Activated CD4-positive, alpha-beta memory T cell treated with anti-CD3 and anti-CD28 coated beads for 36 hours (primary cell): ENCODE results near the gene SH2D4B. TPM values are rescaled to one million over a fixed set of nuclear protein-coding genes. Genes with fewer than 3 reads are reported as not detected.

ENCODE experiments used
- CTCF ChIA-PET: fragments of 350-600 bp; sonication (Branson Sonifier 250); formaldehyde crosslinking; loops from one replicate; lab custom pipeline; 2021; ENCODE audit warnings: antibody characterized with exemption, inconsistent platforms; lab: Charles Lee
- POLR2A ChIA-PET: fragments of 350-600 bp; sonication (Branson Sonifier 250); formaldehyde crosslinking; loops from one replicate; lab custom pipeline; 2021; ENCODE audit warnings: antibody characterized with exemption; lab: Charles Lee
- DNase-seq: peaks from one replicate; pipeline ENCODE4 v3.0.0-alpha.2; 2020
- H3K27ac Mint-ChIP-seq: one replicate; pipeline ENCODE4 v1.8.0; 2021; ENCODE audit warnings: mixed read lengths
- H3K27me3 Mint-ChIP-seq: one replicate; pipeline ENCODE4 v1.8.0; 2021; ENCODE audit warnings: mixed read lengths
- H3K36me3 Mint-ChIP-seq: one replicate; pipeline ENCODE4 v1.8.0; 2021; ENCODE audit warnings: mixed read lengths
- H3K4me1 Mint-ChIP-seq: one replicate; pipeline ENCODE4 v1.8.0; 2021; ENCODE audit warnings: low read depth, mixed read lengths
- H3K4me3 Mint-ChIP-seq: one replicate; pipeline ENCODE4 v1.8.0; 2021; ENCODE audit warnings: mild to moderate bottlenecking, mixed read lengths
- H3K9me3 Mint-ChIP-seq: one replicate; pipeline ENCODE4 v1.8.0; 2021; ENCODE audit warnings: mixed read lengths
- intact Hi-C: fragments of 100-400 bp; cut with micrococcal nuclease; formaldehyde crosslinking; loops from one replicate; pipeline ENCODE4 v1.15.1; 2023
- total RNA-seq, 2 experiments: library from RNA; stranded (reverse); gene quantifications; one replicate each; pipeline ENCODE4 v1.2.3, GENCODE V29; 2021

Gene SH2D4B
- total RNA-seq, 2 experiments from 2014 or later: 0.12 TPM; not detected in 1

DNA sequence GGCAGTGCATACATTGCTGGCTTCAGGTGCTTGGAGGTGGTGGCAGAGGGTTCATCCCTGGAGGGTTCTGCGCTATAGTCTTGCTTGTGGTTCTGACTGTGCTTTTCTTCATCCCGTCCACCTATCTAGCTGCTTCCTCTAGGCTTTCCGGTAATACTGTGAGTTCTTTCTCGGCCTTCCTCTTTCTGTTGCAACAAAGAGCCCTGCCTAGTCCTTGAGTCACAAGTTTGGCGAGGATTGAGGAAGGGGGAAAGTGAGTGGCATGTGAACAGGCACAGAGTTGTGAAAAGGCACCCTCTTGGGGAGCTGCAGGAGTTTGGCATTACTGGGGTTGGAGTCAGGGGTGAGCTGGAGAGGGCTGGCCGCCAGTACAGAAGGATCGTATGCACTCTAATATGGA lies 123.0 kb downstream of the SH2D4B start:
- no peak overlapping the region for H3K4me3 Mint-ChIP-seq
- intact Hi-C loops: loop anchor here (5.0 kb wide), 1 partner anchor 123 kb away; the partner anchor contains the start of gene SH2D4B
- POLR2A ChIA-PET: no interaction called here
- H3K27ac Mint-ChIP-seq: no peak overlapping the region
- H3K27me3 Mint-ChIP-seq: peaks cover 15% of the 10 kb centered on the region
- no peak for DNase-seq
- no peaks in the 10 kb centered on the region for H3K36me3 Mint-ChIP-seq
- CTCF ChIA-PET: interaction anchor here (0.7 to 3.7 kb wide), 7 partner anchors 10 to 216 kb away, joined by 3 to 21 read pairs (median 3); no protein-coding TSS in a partner anchor
- H3K9me3 Mint-ChIP-seq: no peaks in the 10 kb centered on the region
- peaks cover 4% of the 10 kb centered on the region for H3K4me1 Mint-ChIP-seq

DNA sequence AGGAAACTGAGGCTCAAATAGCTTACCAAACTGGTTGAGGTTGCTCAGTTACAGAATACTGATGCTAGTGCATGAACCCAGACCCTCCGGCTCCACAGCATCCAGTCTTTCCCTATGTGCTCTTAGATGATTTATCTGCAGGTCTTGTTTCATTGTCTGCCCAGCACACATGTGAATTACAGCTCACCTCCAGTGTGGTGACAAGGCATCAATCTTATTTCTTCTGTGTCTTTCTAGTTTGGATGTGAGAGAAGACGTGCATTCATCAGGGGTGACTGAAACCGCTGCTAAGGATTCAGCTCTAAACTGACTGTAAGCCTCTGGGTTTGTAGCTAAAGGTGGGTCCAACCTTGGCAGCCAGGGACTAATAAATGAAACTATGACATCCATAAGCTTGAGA lies 123.8 kb downstream of the SH2D4B start:
- ChIA-PET POLR2A (no interaction called here), CTCF (interaction anchor here (1.2 to 5.0 kb wide), 8 partner anchors 9 to 65 kb away, joined by 3 to 39 read pairs (median 6); no protein-coding TSS in a partner anchor)
- DNase-seq: no peak
- Mint-ChIP-seq H3K4me3 (no peak overlapping the region), H3K9me3 (no peaks in the 10 kb centered on the region), H3K27ac (no peak overlapping the region), H3K27me3 (peaks cover 15% of the 10 kb centered on the region), H3K4me1 (peaks cover 4% of the 10 kb centered on the region), H3K36me3 (no peaks in the 10 kb centered on the region)
- intact Hi-C loops: loop anchor here (5.0 kb wide), 1 partner anchor 124 kb away; the partner anchor contains the start of gene SH2D4B

GRCh38 chr10:80662429-80663261 lies 124.9 kb downstream of the SH2D4B start:
- intact Hi-C loops: loop anchor here (1.0 to 5.0 kb wide), 2 partner anchors 125 to 218 kb away; partner anchors contain the start of gene SH2D4B
- Mint-ChIP-seq H3K4me1 (peaks cover 4% of the 10 kb centered on the region), H3K4me3 (peak overlapping the region; percentile 41), H3K27me3 (peaks cover 15% of the 10 kb centered on the region), H3K9me3 (no peaks in the 10 kb centered on the region), H3K36me3 (no peaks in the 10 kb centered on the region), H3K27ac (no peak overlapping the region)
- CTCF ChIA-PET: interaction anchor here (0.6 to 5.0 kb wide), 33 partner anchors 9 to 517 kb away, joined by 3 to 39 read pairs (median 4); no protein-coding TSS in a partner anchor
- POLR2A ChIA-PET: no interaction called here
- peak; percentile 80 for DNase-seq

DNA sequence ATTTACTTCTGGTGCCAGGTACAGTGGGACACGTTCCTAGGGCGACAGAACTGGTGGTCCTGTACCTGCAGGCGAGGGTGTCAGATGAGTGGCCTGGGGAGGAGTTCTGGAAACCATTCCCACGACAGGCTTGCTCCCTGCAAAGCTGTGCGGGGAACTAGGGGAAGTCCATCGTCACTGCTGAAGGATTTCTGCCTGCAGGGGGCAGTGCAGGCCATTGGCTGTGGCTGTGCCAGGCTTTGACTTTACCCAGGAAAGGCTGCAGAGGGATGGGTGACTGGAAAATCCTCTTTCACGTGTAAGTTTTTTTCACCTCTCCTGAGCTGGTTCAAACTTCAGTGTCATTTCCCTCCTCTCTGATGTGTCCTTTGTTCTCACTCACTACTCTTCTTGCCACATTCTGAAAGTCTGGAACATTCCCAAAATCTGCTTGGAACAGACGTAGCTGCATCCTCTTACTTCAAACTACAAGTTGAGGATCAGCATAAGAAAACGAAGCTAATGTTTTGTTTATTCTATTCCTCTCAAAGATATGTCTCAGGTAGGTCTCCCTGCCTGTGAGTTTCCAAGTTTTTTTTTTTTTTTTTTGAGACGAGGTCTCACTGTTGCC lies 126.5 kb downstream of the SH2D4B start:
- peaks cover 15% of the 10 kb centered on the region for H3K27me3 Mint-ChIP-seq
- H3K36me3 Mint-ChIP-seq: no peaks in the 10 kb centered on the region
- POLR2A ChIA-PET: no interaction called here
- H3K9me3 Mint-ChIP-seq: no peaks in the 10 kb centered on the region
- intact Hi-C loops: loop anchor here (1.0 to 5.0 kb wide), 2 partner anchors 127 to 260 kb away; partner anchors contain the start of gene SH2D4B
- CTCF ChIA-PET: interaction anchor here (0.9 to 5.0 kb wide), 15 partner anchors 8 to 355 kb away, joined by 3 to 39 read pairs (median 4); no protein-coding TSS in a partner anchor
- H3K27ac Mint-ChIP-seq: no peak overlapping the region
- peak; percentile 69 for DNase-seq
- H3K4me1 Mint-ChIP-seq: peaks cover 4% of the 10 kb centered on the region
- no peak overlapping the region for H3K4me3 Mint-ChIP-seq

DNA sequence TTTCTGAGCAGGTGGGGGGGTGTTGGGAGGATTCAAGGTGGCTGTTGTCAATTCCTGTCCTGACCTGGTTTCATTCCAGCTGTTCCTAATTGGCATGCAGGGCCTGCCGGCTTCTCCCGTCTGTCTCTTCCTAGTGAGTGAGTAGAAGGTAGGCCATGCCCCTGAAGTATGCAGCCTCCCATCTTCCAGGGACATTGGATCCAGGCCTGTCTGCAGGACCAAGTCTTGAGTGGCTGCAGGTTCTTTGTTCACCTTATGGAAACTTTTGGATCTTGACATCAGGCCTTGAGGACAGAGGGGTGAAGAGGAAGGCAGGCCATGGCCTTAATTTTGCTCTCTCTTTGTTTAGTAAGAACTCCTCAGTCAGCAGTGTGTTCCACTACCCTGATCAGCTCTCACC lies 131.8 kb downstream of the SH2D4B start:
- no peaks in the 10 kb centered on the region for H3K36me3 Mint-ChIP-seq
- CTCF ChIA-PET: interaction anchor here (0.6 to 1.7 kb wide), 3 partner anchors 8 to 91 kb away, joined by 3 to 6 read pairs (median 4); no protein-coding TSS in a partner anchor
- H3K4me1 Mint-ChIP-seq: no peaks in the 10 kb centered on the region
- no peaks in the 10 kb centered on the region for H3K27me3 Mint-ChIP-seq
- H3K4me3 Mint-ChIP-seq: no peak overlapping the region
- H3K27ac Mint-ChIP-seq: no peak overlapping the region
- no peaks in the 10 kb centered on the region for H3K9me3 Mint-ChIP-seq
- intact Hi-C loops: no loop called here
- DNase-seq: no peak
- POLR2A ChIA-PET: no interaction called here

DNA sequence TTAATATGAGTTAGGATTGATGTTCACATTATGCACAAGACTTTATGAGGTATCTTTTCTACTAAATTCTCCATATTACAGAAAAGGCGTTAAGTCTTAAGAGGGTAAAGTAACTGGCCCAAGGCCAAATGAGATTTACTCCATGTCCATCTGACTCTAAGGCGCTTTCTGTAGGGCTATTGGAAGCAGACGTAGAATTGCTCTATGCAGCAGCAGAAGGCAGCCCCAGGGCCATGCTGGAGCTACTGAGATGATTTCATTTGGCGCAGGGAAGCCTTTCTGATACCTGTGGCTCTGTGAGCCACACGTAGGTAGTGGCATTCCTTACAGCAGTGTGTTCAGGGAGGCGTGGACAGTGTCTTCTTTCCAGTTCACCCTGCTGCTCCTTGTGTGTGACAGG lies 133.1 kb downstream of the SH2D4B start:
- H3K4me3 Mint-ChIP-seq: no peak overlapping the region
- intact Hi-C loops: no loop called here
- no peaks in the 10 kb centered on the region for H3K4me1 Mint-ChIP-seq
- no peak overlapping the region for H3K27ac Mint-ChIP-seq
- H3K36me3 Mint-ChIP-seq: no peaks in the 10 kb centered on the region
- ChIA-PET CTCF (interaction anchor here (1.4 to 1.7 kb wide), 3 partner anchors 8 to 29 kb away, joined by 4 to 10 read pairs (median 6); no protein-coding TSS in a partner anchor), POLR2A (no interaction called here)
- H3K27me3 Mint-ChIP-seq: no peaks in the 10 kb centered on the region
- H3K9me3 Mint-ChIP-seq: no peaks in the 10 kb centered on the region
- DNase-seq: no peak

DNA sequence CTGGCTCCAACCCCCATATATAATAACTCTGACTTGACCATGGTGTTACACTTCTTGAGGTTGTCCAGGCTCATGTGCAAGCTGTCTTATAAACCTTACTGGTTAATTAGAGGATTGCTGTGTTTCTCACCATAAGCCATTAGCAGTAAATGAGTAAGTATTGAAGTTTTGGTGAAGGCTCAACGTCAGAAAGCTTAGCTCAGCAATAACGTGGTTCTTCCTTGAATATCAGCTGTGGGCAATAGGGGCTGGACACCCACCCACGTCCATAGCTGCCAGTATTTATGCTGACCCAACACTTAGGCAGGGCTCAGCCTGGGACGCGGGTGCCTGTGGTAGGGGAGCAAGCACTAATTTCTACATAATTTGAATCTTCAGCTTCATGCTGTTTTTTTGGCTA lies 134.1 kb downstream of the SH2D4B start:
- H3K27me3 Mint-ChIP-seq: no peaks in the 10 kb centered on the region
- no peak for DNase-seq
- H3K27ac Mint-ChIP-seq: no peak overlapping the region
- intact Hi-C loops: no loop called here
- POLR2A ChIA-PET: no interaction called here
- no peaks in the 10 kb centered on the region for H3K36me3 Mint-ChIP-seq
- H3K9me3 Mint-ChIP-seq: no peaks in the 10 kb centered on the region
- CTCF ChIA-PET: interaction anchor here (0.7 to 1.6 kb wide), 4 partner anchors 8 to 227 kb away, joined by 3 to 10 read pairs (median 4); no protein-coding TSS in a partner anchor
- H3K4me1 Mint-ChIP-seq: no peaks in the 10 kb centered on the region
- H3K4me3 Mint-ChIP-seq: no peak overlapping the region

DNA sequence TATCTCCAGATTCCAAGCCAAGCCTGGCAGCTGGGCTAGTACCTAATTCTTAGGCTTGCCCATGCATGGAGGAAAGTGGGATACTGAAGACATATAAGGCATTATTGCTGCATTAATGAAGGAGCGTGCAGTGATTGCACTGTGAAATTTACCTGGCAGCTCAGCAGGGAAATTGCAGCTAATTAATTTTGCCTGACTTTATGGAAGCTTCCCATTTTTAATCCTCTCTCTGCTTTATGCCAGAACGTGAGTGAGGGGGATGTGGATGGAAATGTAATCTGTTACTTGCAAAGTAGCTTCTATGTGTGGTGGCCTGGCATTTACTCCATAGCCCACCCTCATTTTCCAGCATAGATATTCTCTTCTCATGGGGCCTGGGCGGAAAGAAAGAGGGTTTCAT lies 134.9 kb downstream of the SH2D4B start:
- DNase-seq: no peak
- Mint-ChIP-seq H3K4me1 (no peaks in the 10 kb centered on the region), H3K27ac (no peak overlapping the region), H3K36me3 (no peaks in the 10 kb centered on the region), H3K27me3 (no peaks in the 10 kb centered on the region), H3K4me3 (no peak overlapping the region), H3K9me3 (no peaks in the 10 kb centered on the region)
- intact Hi-C loops: no loop called here
- POLR2A ChIA-PET: no interaction called here
- CTCF ChIA-PET: interaction anchor here (0.9 to 1.0 kb wide), 2 partner anchors 8 to 228 kb away, joined by 3 to 4 read pairs; no protein-coding TSS in a partner anchor

- Mint-ChIP-seq H3K36me3 (no peaks in the 10 kb centered on the region), H3K4me3 (no peak overlapping the region), H3K27ac (no peak overlapping the region), H3K27me3 (peaks cover 2% of the 10 kb centered on the region), H3K4me1 (no peaks in the 10 kb centered on the region), H3K9me3 (no peaks in the 10 kb centered on the region)
- intact Hi-C loops: no loop called here
- no peak for DNase-seq
- POLR2A ChIA-PET: no interaction called here
- CTCF ChIA-PET: interaction anchor here (2.0 kb wide), 1 partner anchor 12 kb away, joined by 8 read pairs; no protein-coding TSS in a partner anchor
These were observed 137.1 kb downstream of the SH2D4B start for GRCh38 chr10:80674809-80675208.

DNA sequence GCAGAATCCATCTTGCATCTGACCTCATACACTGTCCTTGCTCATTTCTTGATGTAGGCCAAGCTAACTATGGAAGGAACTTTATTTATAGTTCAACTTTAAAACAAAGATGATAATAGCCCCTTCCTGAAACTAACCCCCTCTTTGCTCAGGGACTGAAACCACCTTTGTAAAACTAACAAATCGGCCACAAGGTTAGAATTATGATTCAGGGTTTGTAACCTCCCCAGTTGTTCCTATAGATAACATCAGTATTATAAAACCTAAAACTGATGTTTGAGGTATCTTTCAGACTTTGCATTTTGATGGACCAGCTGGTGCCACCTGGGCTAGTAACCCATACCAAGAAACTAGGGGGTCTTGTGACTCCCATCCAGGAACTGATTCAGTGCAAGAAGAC lies 143.4 kb downstream of the SH2D4B start:
- no peak for DNase-seq
- Mint-ChIP-seq H3K27me3 (peaks cover 2% of the 10 kb centered on the region), H3K4me1 (no peaks in the 10 kb centered on the region), H3K27ac (no peak overlapping the region), H3K9me3 (no peaks in the 10 kb centered on the region), H3K36me3 (no peaks in the 10 kb centered on the region), H3K4me3 (no peak overlapping the region)
- POLR2A ChIA-PET: no interaction called here
- intact Hi-C loops: no loop called here
- CTCF ChIA-PET: interaction anchor here (1.5 to 2.4 kb wide), 2 partner anchors 17 to 18 kb away, joined by 7 read pairs; no protein-coding TSS in a partner anchor

- Mint-ChIP-seq H3K9me3 (no peaks in the 10 kb centered on the region), H3K4me3 (no peak overlapping the region), H3K36me3 (no peaks in the 10 kb centered on the region), H3K4me1 (no peaks in the 10 kb centered on the region), H3K27ac (no peak overlapping the region), H3K27me3 (no peaks in the 10 kb centered on the region)
- ChIA-PET POLR2A (interaction anchor here (0.7 kb wide), 1 partner anchor 166 kb away, joined by 4 read pairs; no protein-coding TSS in a partner anchor), CTCF (interaction anchor here (1.1 to 2.4 kb wide), 2 partner anchors 12 to 16 kb away, joined by 3 to 13 read pairs; no protein-coding TSS in a partner anchor)
- intact Hi-C loops: no loop called here
- DNase-seq: no peak
These were observed 146.6 kb downstream of the SH2D4B start for GRCh38 chr10:80684259-80684658.
